MM.1S (cell line): ENCODE data around the gene ZNF792.
"Not testable (repeated sequence)": the region's sequence is repeated elsewhere in the genome, so short reads cannot be mapped to it uniquely, and the experiment has no call there.

Source experiments
- DNase-seq: peaks from one replicate; pipeline ENCODE4 v3.0.0-alpha.2; 2015
- H2AFZ ChIP-seq: fragments of 300-600 bp; sonication (generic); 2 replicates; pipeline ENCODE4 v1.6.0; 2016; ENCODE audit warnings: antibody characterized with exemption, low read length
- H3F3A ChIP-seq: fragments of 300-600 bp; sonication (generic); 2 replicates; pipeline ENCODE4 v1.6.1; 2016; ENCODE audit warnings: mild to moderate bottlenecking, antibody characterized with exemption, low read length, moderate library complexity, mixed read lengths; ENCODE audit not compliant: insufficient read depth
- H3K27ac ChIP-seq: fragments of 300-600 bp; sonication (generic); 2 replicates; pipeline ENCODE4 v1.5.1; 2016; ENCODE audit warnings: mild to moderate bottlenecking, low read length
- H3K27me3 ChIP-seq: fragments of 300-600 bp; sonication (generic); replicated peaks from 2 replicates; pipeline ENCODE4 v1.6.0; 2016; ENCODE audit warnings: low read length; ENCODE audit not compliant: insufficient read depth
- H3K36me3 ChIP-seq: fragments of 300-600 bp; sonication (generic); replicated peaks from 2 replicates; pipeline ENCODE4 v1.6.1; 2016; ENCODE audit warnings: mild to moderate bottlenecking, low read length, mixed read lengths; ENCODE audit not compliant: insufficient read depth
- H3K4me1 ChIP-seq: fragments of 300-600 bp; sonication (generic); 2 replicates; pipeline ENCODE4 v1.6.1; 2016; ENCODE audit warnings: low read length, mixed read lengths
- H3K4me2 ChIP-seq: fragments of 300-600 bp; sonication (generic); 2 replicates; pipeline ENCODE4 v1.6.0; 2016; ENCODE audit warnings: low read depth, low read length
- H3K4me3 ChIP-seq: fragments of 300-600 bp; sonication (generic); 2 replicates; pipeline ENCODE4 v1.5.1; 2016; ENCODE audit warnings: low read length, mixed read lengths
- H3K79me2 ChIP-seq: fragments of 300-600 bp; sonication (generic); 2 replicates; pipeline ENCODE4 v1.6.1; 2016; ENCODE audit warnings: mixed run types, low read length, mixed read lengths
- H3K9ac ChIP-seq: fragments of 300-600 bp; sonication (generic); 2 replicates; pipeline ENCODE4 v1.6.1; 2016; ENCODE audit warnings: low read length, mixed read lengths
- H3K9me2 ChIP-seq: fragments of 300-600 bp; sonication (generic); replicated peaks from 2 replicates; pipeline ENCODE4 v1.6.1; 2016; ENCODE audit warnings: mild to moderate bottlenecking, low read length, mixed read lengths; ENCODE audit not compliant: insufficient read depth
- H3K9me3 ChIP-seq: fragments of 300-600 bp; sonication (generic); replicated peaks from 2 replicates; pipeline ENCODE4 v1.6.1; 2016; ENCODE audit warnings: mild to moderate bottlenecking, low read length, mixed read lengths; ENCODE audit not compliant: insufficient read depth
- H4K20me1 ChIP-seq: fragments of 300-600 bp; sonication (generic); 2 replicates; pipeline ENCODE4 v1.6.1; 2016; ENCODE audit warnings: mild to moderate bottlenecking, low read length, moderate library complexity, mixed read lengths; ENCODE audit not compliant: insufficient read depth
- EZH2 ChIP-seq: fragments of 300-600 bp; sonication (generic); optimal IDR thresholded peaks from 2 replicates; pipeline ENCODE3; 2017; ENCODE audit warnings: low read depth, mild to moderate bottlenecking, antibody characterized with exemption, low read length, mixed read lengths
- EZH2phosphoT487 ChIP-seq: fragments of 300-600 bp; sonication (generic); IDR thresholded peaks from 2 replicates; pipeline ENCODE4 v1.6.1; 2018; ENCODE audit warnings: antibody characterized with exemption, low read length
- TF ChIP-seq, protein P1 (sequence below): fragments of 300-600 bp; sonication (generic); IDR thresholded peaks from 2 replicates; pipeline ENCODE4 v1.5.1; 2016; ENCODE audit warnings: antibody characterized with exemption, low read length, mixed read lengths

ZNF792 gene

DNA sequence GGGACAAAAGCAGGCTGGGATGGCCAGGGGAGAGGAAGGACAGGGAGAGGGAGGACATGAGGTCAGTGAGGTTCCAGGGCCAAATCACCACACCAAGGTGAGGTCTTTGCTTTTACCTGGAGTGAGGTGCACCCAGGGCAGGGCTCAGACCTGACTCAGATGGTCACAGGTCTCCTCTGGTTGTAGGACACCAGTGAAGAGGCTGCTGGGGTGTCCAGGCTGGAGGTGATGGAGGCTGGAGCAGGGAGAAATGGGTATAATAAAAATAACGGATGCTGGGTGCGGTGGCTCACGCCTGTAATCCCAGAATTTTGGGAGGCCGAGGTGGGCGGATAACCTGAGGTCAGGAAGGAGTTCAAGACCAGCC is 43.0 kb upstream of the ZNF792 start:
- no peak for TF ChIP-seq EZH2
- TF ChIP-seq EZH2phosphoT487: no peak
- TF ChIP-seq, protein P1, sequence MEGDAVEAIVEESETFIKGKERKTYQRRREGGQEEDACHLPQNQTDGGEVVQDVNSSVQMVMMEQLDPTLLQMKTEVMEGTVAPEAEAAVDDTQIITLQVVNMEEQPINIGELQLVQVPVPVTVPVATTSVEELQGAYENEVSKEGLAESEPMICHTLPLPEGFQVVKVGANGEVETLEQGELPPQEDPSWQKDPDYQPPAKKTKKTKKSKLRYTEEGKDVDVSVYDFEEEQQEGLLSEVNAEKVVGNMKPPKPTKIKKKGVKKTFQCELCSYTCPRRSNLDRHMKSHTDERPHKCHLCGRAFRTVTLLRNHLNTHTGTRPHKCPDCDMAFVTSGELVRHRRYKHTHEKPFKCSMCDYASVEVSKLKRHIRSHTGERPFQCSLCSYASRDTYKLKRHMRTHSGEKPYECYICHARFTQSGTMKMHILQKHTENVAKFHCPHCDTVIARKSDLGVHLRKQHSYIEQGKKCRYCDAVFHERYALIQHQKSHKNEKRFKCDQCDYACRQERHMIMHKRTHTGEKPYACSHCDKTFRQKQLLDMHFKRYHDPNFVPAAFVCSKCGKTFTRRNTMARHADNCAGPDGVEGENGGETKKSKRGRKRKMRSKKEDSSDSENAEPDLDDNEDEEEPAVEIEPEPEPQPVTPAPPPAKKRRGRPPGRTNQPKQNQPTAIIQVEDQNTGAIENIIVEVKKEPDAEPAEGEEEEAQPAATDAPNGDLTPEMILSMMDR: no peak
- no peaks in the 10 kb centered on the region for H4K20me1 ChIP-seq
- no peaks in the 10 kb centered on the region for H3K36me3 ChIP-seq
- H3K4me1 ChIP-seq: no peaks in the 10 kb centered on the region
- no peak overlapping the region for H2AFZ ChIP-seq
- H3K9me3 ChIP-seq: no peaks in the 10 kb centered on the region
- H3K27ac ChIP-seq: no peak overlapping the region
- H3K4me3 ChIP-seq: no peak overlapping the region
- H3K9me2 ChIP-seq: no peaks in the 10 kb centered on the region
- H3K79me2 ChIP-seq: no peaks in the 10 kb centered on the region
- no peak overlapping the region for H3K4me2 ChIP-seq
- no peaks in the 10 kb centered on the region for H3F3A ChIP-seq
- H3K27me3 ChIP-seq: no peaks in the 10 kb centered on the region
- no peak for DNase-seq
- no peak overlapping the region for H3K9ac ChIP-seq

DNA sequence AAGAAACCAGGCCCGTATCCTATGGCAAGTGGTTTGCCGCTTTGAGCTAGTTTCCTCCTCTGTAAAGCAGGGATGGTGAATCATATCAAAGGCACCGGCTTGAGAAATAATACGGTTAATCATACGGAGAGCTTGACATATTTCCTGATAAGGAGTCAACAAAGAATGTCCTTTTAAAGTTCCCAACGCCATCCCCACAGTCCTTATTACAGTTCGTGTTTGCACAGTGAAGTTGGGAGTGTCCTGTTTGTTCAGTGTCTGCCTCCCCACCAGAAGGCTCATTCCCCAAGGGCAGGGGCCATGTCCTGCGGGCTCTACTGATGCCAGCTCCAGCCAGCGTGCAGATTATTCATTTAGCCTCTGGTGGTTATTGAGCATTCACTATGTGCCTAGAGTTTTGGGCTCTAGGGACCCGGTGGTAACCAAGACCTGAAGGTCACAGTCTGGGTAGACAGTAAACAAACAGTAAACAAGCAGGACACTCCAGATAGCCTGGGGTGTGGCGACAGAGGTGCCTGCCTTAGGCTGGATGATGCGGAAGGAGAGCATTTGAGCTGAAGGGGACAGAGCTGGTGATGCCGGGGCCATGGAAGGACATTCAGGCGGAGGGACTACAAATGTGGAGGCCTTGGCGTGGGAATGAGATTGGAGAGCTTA is 42.4 kb upstream of the ZNF792 start:
- H3K9ac ChIP-seq: no peak overlapping the region
- H3K36me3 ChIP-seq: no peaks in the 10 kb centered on the region
- H3F3A ChIP-seq: no peaks in the 10 kb centered on the region
- H4K20me1 ChIP-seq: no peaks in the 10 kb centered on the region
- no peak for DNase-seq
- H3K9me3 ChIP-seq: no peaks in the 10 kb centered on the region
- H3K27ac ChIP-seq: no peak overlapping the region
- no peaks in the 10 kb centered on the region for H3K27me3 ChIP-seq
- no peak overlapping the region for H2AFZ ChIP-seq
- no peak overlapping the region for H3K4me3 ChIP-seq
- no peak overlapping the region for H3K4me2 ChIP-seq
- no peaks in the 10 kb centered on the region for H3K79me2 ChIP-seq
- TF ChIP-seq, protein P1: no peak
- TF ChIP-seq EZH2phosphoT487: no peak
- TF ChIP-seq EZH2: no peak
- H3K4me1 ChIP-seq: no peaks in the 10 kb centered on the region
- H3K9me2 ChIP-seq: no peaks in the 10 kb centered on the region

DNA sequence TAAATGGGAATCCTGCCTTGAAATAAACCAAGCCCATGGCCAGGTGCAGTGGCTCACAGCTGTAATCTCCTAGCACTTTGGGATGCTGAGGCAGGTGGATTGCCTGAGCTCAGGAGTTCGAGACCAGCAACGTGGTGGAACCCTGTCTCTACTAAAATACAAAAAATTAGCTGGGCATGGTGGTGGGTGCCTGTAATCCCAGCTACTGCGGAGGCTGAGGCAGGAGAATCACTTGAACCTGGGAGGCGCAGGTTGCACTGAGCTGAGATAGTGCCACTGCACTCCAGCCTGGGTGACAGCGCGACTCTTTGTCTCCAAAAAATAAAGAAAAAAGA is 41.9 kb upstream of the ZNF792 start:
- not testable (repeated sequence) for H3K27ac ChIP-seq, H3K4me1 ChIP-seq, H3K36me3 ChIP-seq

DNA sequence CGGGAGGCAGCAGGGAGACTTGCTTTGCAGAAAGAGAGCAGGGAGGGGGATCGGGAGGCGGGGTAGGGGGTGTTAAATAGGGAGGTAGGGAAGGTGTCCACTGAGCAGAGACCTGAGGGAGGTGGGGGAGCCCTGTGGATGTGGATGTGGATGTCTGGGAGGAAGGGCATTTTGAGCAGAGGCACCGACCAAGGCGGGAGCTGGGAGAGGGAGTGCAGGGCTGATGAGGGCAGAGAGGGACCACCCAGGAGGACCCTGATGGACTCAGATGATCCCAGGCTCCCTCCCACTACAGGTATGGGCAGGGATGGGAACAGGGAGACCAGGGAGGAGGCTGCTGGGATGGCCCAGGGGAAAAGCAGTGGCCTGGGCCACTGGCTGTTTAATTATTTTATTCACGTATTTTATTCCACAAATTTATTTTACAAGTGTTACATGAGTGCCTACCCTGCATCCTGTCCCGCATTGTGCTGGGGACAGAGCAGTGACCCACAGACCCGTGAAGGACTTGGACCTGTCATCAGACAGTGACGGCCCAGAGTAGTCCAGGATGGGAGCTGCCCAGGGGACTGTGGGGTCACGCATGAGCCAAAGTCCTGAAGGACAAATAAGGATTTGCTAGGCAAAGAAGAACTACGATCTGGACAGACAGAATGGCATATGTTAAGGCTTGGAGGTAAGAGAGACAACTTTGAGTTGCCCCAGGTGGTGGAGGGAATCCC is 41.4 kb upstream of the ZNF792 start:
- Histone ChIP-seq H3K9ac (no peak overlapping the region), H3K9me3 (no peaks in the 10 kb centered on the region), H3K36me3 (no peaks in the 10 kb centered on the region), H3F3A (no peaks in the 10 kb centered on the region), H3K79me2 (peaks cover 6% of the 10 kb centered on the region; the same call in 1 of the 2 replicates), H3K9me2 (no peaks in the 10 kb centered on the region), H3K27me3 (no peaks in the 10 kb centered on the region), H3K4me2 (no peak overlapping the region), H3K27ac (no peak overlapping the region), H4K20me1 (no peaks in the 10 kb centered on the region), H2AFZ (no peak overlapping the region), H3K4me1 (no peaks in the 10 kb centered on the region), H3K4me3 (no peak overlapping the region)
- DNase-seq: no peak
- TF ChIP-seq EZH2phosphoT487 (no peak), EZH2 (no peak)
- TF ChIP-seq, protein P1: no peak

More for the DNA sequence above, 41.9 kb upstream of the ZNF792 start:
- not testable (repeated sequence) for H3K79me2 ChIP-seq, H3K4me2 ChIP-seq, H3K9me3 ChIP-seq, H3K27me3 ChIP-seq, H3K9me2 ChIP-seq, DNase-seq, H3K9ac ChIP-seq, H3F3A ChIP-seq, H2AFZ ChIP-seq, H3K4me3 ChIP-seq, H4K20me1 ChIP-seq
